ENCODE results near the gene CPED1. TPM values are rescaled to one million over a fixed set of nuclear protein-coding genes. Genes with fewer than 3 reads are reported as not detected.

Gene CPED1
- total RNA-seq, 1 donor from 2014 or later = 0.09 TPM

DNA sequence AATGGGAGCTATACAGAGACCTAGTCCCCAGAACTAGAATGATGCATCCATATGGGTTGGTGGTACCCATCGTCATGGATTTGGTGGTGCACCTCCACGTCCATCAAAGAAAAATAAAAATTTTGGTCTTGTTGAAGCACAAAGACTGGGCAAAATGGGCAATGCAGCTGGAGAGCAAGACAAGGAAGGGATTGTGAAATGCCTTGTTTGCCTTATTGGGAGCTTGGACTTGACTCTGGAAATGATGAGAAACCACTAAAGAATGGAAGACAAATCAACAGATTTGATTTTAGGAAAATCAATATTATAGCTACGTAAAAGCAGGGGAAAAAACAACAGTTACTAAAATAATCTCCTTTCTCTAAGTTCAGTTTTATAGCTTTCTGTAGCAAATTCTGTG, 150.9 kb downstream of the CPED1 start:
- H3K4me1 Mint-ChIP-seq = peaks cover 25% of the 10 kb centered on the region
- DNase-seq (no peak), ATAC-seq (ENCODE audit: low read depth) (no peak)
- intact Hi-C loops (cut with micrococcal nuclease) = no loop called here
- CTCF ChIA-PET = no interaction called here
- no peaks in the 10 kb centered on the region for H3K27me3 Mint-ChIP-seq
- peaks cover 2% of the 10 kb centered on the region for H3K36me3 Mint-ChIP-seq (ENCODE audit: low read depth)
- no peak overlapping the region for H3K27ac Mint-ChIP-seq
- no peaks in the 10 kb centered on the region for H3K9me3 Mint-ChIP-seq
- no peak overlapping the region for H3K4me3 Mint-ChIP-seq
- TF ChIP-seq, protein P1, sequence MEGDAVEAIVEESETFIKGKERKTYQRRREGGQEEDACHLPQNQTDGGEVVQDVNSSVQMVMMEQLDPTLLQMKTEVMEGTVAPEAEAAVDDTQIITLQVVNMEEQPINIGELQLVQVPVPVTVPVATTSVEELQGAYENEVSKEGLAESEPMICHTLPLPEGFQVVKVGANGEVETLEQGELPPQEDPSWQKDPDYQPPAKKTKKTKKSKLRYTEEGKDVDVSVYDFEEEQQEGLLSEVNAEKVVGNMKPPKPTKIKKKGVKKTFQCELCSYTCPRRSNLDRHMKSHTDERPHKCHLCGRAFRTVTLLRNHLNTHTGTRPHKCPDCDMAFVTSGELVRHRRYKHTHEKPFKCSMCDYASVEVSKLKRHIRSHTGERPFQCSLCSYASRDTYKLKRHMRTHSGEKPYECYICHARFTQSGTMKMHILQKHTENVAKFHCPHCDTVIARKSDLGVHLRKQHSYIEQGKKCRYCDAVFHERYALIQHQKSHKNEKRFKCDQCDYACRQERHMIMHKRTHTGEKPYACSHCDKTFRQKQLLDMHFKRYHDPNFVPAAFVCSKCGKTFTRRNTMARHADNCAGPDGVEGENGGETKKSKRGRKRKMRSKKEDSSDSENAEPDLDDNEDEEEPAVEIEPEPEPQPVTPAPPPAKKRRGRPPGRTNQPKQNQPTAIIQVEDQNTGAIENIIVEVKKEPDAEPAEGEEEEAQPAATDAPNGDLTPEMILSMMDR (IDR thresholded peaks at IDR 0.05) = no peak
- POLR2A ChIA-PET = interaction anchor here (0.8 to 1.5 kb wide), 2 partner anchors 139 to 190 kb away, joined by 3 read pairs; no protein-coding TSS in a partner anchor

DNA sequence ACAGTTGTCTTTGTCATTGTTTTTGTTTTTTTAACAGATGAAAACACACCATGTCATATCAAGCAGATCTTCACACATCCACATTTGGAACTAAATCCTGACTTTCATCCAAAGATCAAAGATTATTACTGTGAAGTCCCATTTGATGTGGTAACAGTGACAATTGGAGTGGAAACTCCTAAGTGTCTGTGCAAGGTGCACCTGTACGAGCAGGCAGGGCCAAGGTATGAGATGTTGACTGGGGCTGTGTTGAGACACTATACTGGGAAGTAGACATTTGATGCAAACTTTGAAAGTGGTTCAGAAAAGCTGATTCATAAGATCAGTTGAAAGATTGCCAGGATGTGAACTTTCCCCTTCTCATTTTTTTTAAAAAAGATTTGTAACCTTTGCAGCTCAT, 152.3 kb downstream of the CPED1 start:
- intact Hi-C loops (cut with micrococcal nuclease) = loop anchor here (2.0 kb wide), 1 partner anchor 14 kb away; no protein-coding TSS in a partner anchor
- no peak for ATAC-seq (ENCODE audit: low read depth)
- TF ChIP-seq, protein P1 (IDR thresholded peaks at IDR 0.05) = no peak
- Mint-ChIP-seq H3K9me3 (no peaks in the 10 kb centered on the region), H3K4me3 (no peak overlapping the region), H3K36me3 (ENCODE audit: low read depth) (peaks cover 2% of the 10 kb centered on the region), H3K27ac (no peak overlapping the region), H3K27me3 (no peaks in the 10 kb centered on the region), H3K4me1 (peaks cover 22% of the 10 kb centered on the region)
- ChIA-PET POLR2A (no interaction called here), CTCF (no interaction called here)
- DNase-seq = no peak

DNA sequence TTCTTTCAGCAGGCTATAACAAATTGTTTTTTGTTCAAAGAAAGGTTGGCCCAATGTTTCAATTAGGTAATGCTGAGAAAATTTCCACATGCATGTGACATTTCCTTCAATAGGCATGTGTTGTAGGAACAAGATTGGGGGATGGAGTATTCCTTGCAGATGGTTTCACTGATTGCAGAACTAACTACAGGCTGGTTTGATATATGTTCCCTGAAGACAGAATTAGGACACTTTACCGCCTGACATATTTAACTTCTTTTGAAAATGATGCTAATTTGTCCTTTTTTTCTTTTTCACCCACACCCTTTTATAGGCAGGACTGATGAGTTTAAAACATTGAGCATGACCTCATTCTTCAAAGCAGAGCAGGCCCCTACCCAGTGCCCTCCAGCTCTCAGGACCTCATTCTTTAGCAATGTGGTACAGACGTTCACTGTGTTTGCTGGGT, 163.3 kb downstream of the CPED1 start:
- H3K36me3 Mint-ChIP-seq (ENCODE audit: low read depth) = no peaks in the 10 kb centered on the region
- H3K4me1 Mint-ChIP-seq = peaks cover 13% of the 10 kb centered on the region
- H3K4me3 Mint-ChIP-seq = no peak overlapping the region
- POLR2A ChIA-PET = no interaction called here
- TF ChIP-seq, protein P1 (IDR thresholded peaks at IDR 0.05) = no peak
- ATAC-seq (ENCODE audit: low read depth) (no peak), DNase-seq (no peak)
- H3K27me3 Mint-ChIP-seq = no peaks in the 10 kb centered on the region
- no peak overlapping the region for H3K27ac Mint-ChIP-seq
- CTCF ChIA-PET = no interaction called here
- H3K9me3 Mint-ChIP-seq = peaks cover 8% of the 10 kb centered on the region
- intact Hi-C loops (cut with micrococcal nuclease) = no loop called here

DNA sequence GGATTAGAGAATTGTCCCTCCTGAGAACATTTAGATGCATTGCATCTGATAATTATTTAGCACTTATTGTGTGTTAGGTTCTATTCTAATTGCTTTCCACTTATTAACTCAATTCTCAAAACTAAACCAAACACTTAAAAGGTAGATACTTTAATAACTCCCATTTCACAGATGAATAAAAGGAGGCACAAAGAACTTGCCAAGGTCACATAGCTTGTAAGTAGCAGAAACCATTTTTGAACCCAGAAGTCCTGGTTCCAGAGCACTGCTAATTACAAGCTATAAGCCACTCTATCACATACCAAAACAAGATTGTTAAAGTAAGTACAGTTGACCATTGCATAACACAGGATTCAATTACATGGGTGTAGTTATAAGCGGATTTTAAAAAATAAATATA, 164.9 kb downstream of the CPED1 start:
- no peak for DNase-seq
- TF ChIP-seq, protein P1 (IDR thresholded peaks at IDR 0.05) = no peak
- POLR2A ChIA-PET = no interaction called here
- no peak for ATAC-seq (ENCODE audit: low read depth)
- Mint-ChIP-seq H3K27ac (no peak overlapping the region), H3K4me1 (peaks cover 13% of the 10 kb centered on the region), H3K4me3 (no peak overlapping the region), H3K27me3 (no peaks in the 10 kb centered on the region), H3K36me3 (ENCODE audit: low read depth) (peaks cover 3% of the 10 kb centered on the region), H3K9me3 (peaks cover 8% of the 10 kb centered on the region)
- CTCF ChIA-PET = interaction anchor here (0.6 kb wide), 1 partner anchor 46 kb away, joined by 3 read pairs; no protein-coding TSS in a partner anchor
- intact Hi-C loops (cut with micrococcal nuclease) = no loop called here

DNA sequence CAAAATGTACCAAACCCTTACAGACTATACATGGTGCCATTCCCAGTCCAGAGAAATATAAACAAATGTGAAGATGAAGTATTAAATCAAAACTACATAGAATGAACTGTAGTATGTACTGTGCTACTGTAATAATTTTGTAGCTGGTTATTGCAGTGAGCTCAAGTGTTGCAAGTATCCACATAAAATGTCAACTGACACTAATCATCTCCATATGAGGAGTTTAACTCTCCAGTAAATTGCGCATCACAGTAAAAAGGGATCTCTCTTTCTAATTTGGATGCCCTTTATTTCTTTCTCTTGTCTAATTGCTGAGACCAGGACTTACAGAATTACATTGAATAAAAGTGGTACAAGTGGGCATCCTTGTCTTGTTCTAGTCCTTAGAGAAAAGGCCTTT, 165.5 kb downstream of the CPED1 start:
- intact Hi-C loops (cut with micrococcal nuclease) = loop anchor here (2.0 kb wide), 1 partner anchor 13 kb away; no protein-coding TSS in a partner anchor
- Mint-ChIP-seq H3K36me3 (ENCODE audit: low read depth) (peaks cover 3% of the 10 kb centered on the region), H3K27ac (no peak overlapping the region), H3K4me1 (peaks cover 13% of the 10 kb centered on the region), H3K27me3 (no peaks in the 10 kb centered on the region), H3K4me3 (no peak overlapping the region), H3K9me3 (peaks cover 8% of the 10 kb centered on the region)
- ChIA-PET POLR2A (no interaction called here), CTCF (interaction anchor here (0.6 kb wide), 1 partner anchor 46 kb away, joined by 3 read pairs; no protein-coding TSS in a partner anchor)
- TF ChIP-seq, protein P1 (IDR thresholded peaks at IDR 0.05) = no peak
- ATAC-seq (ENCODE audit: low read depth) = no peak
- no peak for DNase-seq
